ENCODE measurements around the gene ANKRD65.
"Not testable (repeated sequence)": the region's sequence is repeated elsewhere in the genome, so short reads cannot be mapped to it uniquely, and the experiment has no call there.

The ANKRD65 gene

DNA sequence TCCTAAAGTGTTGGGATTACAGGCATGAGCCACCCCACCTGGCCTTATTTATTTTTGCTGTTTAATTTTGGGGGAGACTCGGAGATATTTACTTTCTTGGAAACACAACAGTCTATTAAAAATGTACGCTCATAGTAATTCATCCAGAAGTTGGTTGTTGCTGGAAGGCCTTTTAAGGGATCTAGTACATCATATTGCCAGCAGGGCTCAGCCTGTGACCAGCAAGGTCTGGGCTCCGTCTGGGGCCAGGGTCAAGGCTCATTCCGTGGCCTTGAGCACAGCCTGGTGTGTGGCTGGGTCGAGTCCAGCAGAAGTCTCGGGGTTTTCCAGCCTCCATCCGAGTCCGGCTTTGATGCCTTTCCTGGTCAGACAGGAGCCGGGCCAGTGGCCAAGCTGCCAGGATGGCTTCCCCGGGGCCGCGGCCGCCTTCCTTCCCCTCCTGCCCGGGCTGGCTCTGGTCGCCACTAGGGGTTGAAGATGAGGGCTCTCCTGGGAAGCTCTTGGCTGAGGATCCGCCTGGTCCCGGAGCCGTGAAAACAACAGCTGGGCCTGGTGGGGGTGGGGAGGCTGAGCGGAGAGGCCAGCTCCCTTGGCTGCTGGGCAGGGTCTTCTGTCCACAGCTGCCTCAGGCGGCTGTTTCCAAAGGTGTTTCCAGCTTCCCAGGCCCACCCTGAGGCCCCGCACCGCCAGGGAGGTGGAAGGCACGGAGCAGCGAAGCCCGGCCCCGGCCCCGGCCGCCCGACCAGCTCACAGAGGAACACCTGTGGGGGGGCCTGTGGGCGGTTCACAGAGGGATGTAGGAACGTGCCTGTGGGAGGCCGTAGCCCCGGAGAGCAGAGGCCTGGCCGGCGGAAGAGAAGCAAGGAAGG, 9.3 kb upstream of the ANKRD65 start:
- DNase-seq, result no peak

DNA sequence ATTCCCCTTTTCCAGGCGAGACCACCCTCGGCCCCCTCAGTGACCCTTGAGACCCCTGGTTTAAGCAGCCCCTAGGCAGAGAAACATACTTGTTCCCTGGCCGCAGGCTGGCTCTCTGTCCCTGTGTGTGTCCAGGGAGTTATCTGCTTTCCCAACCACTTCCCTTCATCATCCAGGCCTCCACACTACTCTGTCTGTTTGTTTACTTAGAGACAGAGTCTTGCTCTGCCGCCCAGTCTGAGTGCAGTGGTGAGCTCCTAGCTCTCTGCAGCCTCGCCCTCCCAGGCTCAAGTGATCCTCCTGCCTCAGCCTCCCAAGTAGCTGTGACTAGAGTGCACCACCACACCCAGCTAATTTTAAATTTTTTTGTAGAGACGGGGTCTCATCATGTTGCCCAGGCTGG, 8.6 kb upstream of the ANKRD65 start:
- no peak for DNase-seq

DNA sequence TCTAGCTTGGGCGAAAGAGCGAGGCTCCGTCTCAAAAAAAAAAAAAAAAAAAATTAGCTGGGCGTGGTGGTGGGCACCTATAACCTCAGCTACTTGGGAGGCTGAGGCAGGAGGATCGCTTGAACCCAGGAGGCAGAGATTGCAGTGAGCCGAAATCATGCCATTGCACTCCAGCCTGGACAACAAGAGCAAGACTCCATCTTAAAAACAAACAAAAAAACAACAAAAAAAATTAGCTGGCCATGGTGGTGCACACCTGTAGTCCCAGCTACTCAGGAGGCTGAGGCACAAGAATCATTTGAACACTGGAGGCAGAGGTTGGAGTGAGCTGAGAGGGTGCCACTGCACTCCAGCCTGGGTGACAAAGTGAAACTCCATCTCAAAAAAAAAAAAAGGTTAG, 7.9 kb upstream of the ANKRD65 start:
- not testable (repeated sequence) for DNase-seq

DNA sequence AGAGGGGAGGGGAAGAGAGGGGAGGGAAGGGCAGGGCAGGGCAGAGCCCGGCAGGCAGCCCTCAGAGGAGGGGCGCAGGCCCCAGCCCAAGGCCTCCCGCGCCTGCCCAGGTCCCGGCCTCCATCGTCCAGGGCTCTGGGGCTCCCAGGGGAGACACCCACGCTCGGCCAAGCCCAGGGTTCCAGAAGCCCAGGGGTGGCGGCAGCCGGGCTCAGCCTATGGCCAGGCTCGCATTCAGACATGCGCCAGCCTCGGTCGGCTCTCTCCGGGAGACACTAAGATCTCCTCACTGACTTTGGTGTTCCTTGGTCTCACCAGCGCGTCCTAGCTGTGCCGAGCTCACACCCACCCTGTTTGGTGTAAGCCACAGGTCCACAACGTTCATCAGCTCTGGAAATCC, 7.1 kb upstream of the ANKRD65 start:
- no peak for DNase-seq

DNA sequence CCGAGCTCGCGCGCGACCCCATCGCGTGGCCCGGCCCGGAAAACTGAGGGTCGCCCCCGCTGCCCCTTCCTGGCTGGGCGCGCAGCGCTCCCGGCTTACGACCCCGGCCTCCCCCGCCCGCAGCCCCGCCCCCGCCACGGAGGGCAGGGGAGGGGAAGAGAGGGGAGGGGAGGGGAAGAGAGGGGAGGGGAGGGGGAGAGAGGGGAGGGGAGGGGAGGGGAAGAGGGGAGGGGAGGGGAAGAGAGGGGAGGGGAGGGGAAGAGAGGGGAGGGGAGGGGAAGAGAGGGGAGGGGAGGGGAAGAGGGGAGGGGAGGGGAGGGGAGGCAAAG, 6.7 kb upstream of the ANKRD65 start:
- no peak for DNase-seq

DNA sequence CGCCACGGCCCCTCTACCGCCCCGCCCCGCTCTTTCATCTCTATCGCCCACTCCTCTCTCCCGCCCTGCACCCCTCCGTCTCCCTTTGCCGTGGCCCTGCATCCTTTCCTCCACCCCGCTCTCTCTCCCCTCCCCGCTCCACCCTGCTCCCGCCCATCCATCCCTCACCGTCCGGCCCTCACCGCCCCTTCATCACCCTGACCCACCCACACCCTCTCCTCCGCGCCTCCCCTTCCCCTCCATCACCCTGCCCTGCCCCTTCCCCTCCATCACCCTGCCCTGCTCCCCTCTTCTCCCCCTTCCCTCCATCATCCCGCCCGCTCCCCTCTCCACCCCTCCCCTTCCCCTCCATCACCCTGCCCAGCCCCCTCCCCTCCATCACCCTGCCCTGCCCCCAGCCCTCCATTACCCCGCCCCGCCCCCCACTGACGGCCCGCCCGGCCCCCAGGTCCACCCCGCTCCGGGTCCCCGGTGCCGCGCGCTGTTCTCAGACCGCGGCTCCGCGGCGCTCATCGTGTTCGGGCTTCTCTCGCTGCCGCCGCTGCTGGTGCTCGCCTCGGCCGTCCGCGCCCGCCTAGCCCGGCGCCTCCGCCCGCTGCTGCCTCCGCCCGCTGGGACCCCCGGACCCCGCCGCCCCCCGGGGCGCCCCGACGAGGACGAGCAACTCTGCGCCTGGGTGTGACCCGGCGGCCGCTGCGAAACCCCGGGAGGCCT, 6.2 kb upstream of the ANKRD65 start:
- no peak for DNase-seq

DNA sequence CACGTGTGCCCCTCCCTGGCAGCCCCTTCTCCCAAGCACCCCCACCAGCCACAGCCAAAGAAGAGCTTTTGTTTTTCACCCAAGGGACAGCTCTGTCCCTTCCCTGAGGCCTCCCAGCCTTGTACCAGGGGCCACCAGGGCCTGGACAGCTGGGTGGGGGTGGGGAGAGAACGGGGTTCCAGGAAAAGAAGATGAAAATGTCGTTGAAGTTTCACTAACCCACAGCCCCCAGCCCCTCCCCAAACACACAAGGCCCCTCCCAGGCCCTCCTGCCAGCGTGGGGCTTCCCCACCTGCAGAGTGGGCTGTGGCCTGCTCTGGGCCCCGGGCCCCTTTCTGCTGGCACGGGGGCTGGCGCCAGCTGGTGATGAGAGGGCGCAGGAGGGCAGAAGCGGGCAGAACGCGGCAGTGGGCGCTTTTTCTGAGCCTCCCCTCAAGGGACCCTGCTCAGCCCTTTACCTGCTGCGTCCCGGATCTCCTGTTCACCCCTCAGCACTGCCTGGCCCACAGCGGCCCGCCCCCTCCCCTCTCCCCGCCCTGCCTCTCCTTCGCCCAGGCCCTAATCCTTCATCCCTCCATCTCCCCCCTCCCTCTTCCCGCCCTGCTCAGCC, 5.5 kb upstream of the ANKRD65 start:
- DNase-seq, result no peak

DNA sequence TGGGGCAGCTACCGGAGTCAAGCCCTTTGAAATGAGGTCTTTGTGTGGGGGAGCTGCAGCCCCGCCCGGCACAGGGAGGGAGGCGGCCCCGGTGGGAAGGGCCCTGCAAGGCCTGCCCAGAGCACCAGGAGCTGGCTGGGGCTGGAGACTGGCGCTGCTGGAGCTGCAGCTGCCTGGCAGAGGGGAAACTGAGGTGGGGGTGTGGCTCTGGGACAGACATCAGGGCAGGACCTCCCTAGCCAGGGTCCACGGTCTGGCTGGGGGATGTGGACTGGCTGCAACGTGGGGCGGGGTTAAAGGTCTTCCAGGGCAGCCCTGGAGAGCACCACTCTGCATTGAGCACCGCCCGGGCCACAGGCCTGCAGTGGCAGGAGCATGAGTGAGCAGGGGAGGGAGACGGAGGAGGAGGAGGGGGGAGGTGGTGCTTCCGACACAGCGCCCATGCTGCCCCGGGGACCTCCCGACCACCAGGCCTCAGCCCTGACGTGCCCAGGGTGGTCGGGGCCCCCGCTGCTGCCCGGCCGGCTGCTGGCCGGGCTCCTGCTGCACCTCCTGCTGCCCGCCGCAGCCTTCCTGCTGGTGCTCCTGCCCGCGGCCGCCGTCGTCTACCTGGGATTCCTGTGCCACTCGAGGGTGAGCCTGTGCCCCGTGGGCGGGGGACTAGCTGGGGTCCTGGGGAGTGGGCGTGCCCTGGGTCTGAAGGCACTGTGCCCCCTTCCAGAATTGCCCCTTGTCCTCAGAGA, 4.8 kb upstream of the ANKRD65 start:
- DNase-seq, result no peak

DNA sequence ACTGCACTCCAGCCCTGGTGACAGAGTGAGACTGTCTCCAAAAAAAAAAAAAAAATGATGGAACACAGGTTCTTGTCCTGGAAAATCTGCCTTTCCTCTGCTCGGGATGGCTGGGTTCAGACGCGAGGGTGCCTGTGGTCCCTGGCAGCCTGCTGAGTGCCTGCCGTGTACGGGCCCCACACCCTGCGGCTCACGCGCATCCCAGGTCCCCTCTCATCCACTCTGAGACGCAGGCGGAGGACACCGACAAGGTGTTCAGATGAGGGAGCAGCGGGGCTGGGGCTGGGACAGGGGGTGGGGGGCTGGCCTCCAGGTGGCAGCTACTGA, 4.3 kb upstream of the ANKRD65 start:
- no peak for DNase-seq

DNA sequence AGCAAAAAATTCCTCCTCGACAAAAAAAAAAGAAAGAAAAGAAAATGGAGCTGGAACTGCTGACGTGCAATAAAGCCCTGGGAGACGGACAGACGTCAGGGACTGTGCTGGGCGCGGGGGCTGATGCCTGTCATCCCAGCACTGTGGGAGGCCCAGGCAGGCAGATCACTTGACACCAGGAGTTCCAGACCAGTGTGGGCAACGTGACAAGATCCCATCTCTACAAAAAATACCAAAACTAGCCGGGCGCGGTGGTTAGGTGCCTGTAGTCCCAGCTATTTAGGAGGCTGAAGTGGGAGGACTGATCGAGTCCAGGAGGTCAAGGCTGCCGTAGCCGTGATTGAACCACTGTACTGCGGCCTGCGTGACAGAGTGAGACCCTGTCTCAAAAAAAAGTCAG, 3.6 kb upstream of the ANKRD65 start:
- DNase-seq, result no peak

DNA sequence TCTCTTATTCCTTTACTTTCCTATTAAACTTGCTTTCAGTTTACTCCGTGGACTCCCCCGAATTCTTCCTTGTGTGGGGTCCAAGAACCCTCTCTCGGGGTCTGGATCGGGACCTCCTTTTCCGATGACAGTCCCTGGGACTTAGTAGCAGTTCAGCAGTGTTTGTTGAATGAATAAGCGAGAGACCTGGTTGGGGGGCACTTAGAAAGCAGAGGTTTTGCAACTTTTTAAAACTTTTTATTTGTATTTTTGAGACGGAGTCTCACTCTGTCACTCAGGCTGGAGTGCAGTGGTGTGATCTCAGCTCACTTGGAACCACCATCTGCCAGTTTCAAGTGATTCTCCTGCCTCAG, 2.1 kb upstream of the ANKRD65 start:
- DNase-seq, result no peak

DNA sequence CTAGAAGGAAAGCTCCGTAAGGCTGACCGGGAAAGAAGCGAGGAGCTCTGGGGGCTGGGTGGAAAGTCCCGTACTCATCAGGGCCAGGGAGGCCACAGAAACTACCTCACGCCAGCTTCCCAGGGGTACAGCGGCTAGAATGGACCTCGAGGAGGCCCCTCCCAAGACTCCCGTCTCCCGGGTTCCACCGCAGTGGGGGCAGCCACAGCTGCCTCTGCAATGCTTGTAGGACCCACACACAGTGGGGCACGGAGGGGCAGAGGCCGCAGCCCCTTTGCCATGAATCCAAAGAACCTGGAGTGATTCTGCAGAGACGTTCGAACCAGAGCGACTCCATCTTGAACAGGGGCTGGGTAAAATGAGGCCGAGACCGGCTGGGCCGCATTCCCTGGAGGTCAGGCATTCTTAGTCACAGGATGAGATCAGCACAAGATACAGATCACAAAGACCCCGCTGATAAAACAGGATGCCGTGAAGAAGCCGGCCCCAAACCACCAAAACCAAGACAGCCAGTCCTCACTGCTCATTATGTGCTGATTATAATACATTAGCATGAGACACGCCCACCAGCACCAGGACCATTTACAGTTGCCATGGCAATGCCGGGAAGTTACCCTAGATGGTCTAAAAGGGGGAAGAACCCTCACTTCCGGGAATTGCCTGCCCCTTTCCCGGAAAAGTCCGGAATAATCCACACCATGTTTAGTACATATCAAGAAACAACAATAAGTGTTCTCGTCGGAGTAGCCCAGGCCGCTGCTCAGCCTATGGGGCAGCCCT, 1.6 kb upstream of the ANKRD65 start:
- DNase-seq, result no peak

DNA sequence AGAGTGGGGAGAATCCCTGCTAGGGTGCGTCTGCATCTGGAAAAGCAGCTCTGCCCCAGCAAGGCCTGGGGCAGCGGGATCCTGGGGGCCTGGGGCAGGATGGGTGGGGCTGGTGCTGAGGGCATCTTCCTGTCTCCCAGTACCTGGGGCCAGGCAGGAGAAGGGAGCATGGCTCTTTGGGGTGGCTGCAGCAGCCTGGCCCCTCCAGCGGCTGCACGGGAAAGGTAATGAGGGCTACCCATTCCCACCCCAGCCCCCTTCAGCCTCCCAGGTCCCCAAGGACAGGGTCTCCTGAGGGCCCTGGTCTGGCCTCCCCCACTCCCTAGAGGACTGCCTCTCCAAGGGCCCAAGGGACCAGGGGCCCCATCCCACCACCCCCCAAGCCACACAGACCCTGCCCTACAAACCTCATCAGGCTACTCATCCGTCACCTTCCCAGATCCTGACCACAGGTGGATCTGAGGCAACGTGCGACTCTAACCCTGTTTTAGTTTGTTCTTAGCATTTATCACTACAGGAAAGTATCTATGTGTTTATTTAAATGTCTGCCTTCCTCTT, 910 bp upstream of the ANKRD65 start:
- no peak for DNase-seq

DNA sequence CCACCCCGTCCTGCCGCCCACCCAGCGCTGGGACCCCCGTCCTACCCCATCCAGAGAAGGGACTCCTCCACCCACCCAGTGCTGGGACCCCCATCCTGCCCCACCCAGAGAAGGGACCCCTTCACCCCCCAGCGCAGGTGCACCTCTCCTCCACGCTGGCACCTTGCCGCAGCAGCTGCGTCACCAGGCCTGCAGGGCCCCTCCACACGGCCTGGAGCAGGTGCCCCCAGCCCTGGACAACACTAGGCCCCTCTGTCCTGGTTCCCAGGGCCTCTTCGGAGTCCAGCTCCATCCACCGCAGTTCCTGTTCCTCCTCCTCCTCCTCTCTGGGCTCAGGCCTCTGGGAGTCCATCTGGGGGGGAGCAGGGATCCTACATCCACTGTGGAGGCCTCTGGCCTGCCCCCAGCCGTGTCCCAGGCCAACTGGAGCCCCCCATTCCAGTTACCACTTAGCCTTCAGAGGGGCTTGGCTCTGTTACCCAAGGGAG, 378 bp downstream of the ANKRD65 start:
- DNase-seq, result no peak

DNA sequence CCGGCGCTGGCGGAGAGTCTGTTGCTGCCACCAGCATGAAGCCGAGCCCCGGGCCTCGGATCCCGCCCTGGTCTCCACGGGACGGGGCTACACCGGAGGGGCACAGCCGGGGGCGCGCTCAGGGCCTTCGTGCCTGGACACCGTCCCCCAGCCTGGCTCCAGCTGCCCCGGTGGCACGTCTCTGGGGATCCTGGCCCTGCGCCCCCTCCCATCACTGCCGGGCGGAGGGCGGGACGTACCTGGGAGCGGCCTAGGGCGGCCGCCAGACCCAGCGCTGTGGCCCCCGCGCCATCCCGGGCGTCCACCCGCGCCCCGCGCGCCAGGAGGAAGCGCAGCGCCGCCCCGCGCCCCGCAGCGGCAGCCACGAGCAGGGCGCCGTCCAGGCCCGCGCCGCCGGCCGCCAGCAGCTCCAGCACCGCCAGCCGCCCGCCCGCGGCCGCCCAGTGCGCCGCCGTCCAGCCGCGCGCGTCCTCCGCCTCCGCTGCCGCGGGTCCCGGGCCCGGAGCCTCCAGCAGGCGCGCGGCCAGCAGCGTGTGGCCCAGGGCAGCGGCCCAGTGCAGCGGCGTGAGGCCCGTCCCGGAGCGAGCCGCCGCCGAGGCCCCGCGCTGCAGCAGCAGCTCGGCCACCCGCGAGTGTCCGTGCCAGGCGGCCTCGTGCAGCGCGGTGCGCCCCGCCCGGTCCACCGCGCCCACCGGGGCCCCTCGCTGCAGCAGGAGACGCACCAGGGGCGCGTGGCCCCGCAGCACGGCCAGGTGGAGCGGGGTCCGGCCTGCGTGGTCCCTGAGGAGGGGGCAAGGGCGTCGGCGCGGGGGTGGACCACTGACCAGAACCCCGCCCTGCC, 1.0 kb downstream of the ANKRD65 start:
- DNase-seq, result no peak

DNA sequence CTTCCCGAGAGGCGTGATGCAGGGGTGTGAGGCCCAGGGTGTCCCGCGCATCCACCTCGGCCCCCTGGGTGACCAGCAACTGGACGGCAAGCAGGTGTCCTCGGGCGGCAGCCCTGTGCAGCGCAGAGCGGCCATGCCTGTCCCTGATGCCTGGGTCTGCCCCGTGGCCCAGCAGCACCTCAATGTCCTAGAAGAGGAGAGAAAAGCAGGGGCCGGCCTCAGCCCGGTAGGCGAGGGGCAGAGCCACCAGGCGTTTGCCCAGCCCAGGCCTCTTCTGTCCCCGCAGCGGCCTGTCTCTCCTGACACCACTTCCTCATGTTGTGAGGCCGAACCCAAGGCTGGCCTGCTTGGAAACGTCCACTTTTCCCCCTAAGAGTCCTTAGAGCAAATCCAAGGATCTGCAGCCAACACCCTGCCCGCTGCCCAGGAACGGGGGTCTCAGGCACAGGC, 1.7 kb downstream of the ANKRD65 start:
- DNase-seq, result no peak

DNA sequence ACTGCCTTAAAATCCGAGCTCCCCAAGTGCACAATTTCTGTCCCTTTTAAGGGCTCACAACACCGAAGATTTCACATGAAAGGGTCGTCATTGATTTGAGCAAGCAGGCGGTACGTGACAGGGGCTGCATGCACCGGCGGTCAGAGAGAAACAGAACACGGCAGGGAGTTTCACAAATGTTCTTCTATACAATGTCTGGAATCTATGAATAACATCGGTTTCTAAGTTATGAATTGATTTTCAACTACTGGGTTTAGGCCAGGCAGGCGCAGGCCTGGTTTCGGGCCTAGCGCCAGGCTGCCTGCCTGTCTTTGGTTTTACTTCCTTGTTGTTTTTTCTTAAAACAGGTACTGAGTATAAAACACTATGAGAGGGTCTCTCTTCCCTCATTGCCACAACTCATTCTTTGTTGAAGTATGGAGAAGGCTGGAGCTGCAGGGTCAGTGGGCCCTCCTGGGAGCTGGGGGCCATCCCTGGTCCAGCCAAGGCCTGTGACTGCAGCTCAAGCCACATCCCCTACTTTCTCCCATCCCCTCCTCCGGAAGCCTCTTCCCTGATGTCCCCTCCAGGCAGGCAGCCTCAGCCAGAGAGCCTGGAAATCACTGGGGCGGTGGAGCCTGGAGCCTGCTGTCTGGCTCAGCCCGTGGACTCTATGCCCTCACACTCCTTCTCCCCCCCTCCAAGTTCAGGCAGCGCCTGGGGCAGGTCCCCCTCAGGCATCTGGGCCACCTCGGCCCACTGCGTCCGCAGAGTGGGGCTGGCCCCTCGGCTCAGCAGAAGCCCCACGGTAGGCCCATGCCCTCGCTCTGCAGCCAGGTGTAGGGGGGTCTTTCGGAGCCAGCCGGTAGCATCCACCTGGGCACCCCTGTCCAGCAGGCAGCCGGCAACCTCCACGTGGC, 2.4 kb downstream of the ANKRD65 start:
- no peak for DNase-seq

DNA sequence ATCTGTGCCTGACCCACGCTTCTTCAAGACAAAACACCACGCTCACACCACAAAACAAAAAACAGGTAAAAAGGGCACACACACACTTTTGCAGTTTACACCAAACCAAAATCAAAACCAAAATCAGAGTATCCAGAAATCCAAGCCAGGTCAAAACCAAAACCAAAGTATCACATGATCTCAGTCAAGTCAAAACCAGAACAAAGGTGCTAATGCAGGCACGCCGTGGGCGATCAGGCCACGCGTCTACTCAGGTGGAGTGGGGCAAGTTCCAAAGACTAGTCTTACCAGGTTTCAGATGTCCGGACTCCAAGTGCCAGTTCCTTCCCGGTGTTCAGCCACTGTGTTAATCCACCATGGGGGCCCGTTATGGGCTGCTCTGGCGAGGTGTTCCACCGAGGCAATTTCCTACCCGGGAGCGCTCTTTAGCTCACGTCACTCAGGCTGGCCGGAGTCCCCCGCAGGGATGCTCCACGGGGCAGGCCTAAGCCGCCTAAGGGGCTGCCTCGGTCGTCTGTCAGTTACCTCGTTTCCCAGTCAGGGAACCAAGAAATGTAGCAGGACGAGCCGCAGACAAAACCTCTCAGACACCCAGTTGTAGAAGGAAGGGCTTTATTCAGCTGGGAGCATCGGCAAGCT, 3.1 kb downstream of the ANKRD65 start:
- DNase-seq, result not testable (repeated sequence)

DNA sequence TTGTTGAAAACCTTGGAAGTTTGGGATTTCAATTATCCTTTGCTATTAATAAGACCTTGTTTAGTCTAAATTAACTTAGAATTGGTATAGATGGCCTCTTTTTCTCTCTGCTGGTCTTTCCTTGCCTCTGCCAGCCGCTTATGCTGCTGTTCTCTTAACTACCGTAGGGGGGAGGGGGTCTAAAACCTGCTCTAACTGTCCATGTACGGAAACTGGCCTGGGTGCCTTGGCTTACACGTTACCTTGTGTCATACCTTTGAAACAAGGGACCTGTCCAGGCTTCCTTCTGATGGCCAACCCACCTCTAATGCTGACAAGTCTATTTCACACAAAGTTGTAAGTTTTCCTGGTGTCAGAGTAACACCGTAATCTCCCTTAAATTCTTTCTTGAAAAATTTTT, 3.7 kb downstream of the ANKRD65 start:
- DNase-seq, result not testable (repeated sequence)

DNA sequence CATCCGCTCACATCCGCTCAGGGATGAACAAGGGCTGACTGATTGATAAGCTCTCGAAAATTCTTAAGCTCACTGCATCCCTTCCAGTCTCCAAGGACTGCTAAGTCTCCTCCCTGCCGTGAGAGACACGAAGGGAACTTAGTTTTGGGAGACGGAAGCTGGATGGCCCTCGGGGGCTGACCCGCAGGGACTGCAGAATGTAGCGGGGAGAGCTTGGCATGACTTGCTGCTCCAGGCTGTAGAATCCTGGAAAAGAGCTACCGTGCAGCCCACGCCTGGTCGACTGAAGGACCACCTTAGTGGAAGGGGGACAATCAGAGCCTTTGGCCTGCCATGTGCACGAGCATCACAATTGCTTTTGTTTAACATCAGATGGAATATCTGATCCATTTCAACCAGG, 5.3 kb downstream of the ANKRD65 start:
- DNase-seq, result no peak

Data from stimulated activated CD4-positive, alpha-beta T cell treated with anti-CD3 and anti-CD28 coated beads, Interleukin-1b, Interleukin-23, amount 100 ng/mL, for 48 hours (primary cell).